Caco-2 (cell line): Measurements from ENCODE around the gene ZBTB7B. TPM values are rescaled to one million over a fixed set of nuclear protein-coding genes. Genes with fewer than 3 reads are reported as not detected.

Source experiments
- Bru-seq: library from RNA; stranded (reverse); fragments of 400-500 nt; gene quantifications from one replicate; lab custom pipeline; 2021; lab: Mats Ljungman, UMichigan
- BruChase-seq, 2 experiments: library from RNA; stranded (reverse); fragments of 400-500 nt; gene quantifications; one replicate each; lab custom pipeline; 2021; lab: Mats Ljungman, UMichigan
- BruUV-seq: library from RNA; stranded (reverse); fragments of 400-500 nt; replicated peaks from 2 replicates; lab custom pipeline; 2021; lab: Mats Ljungman, UMichigan
- CTCF ChIA-PET: fragments of 300-600 bp; sonication (Branson Sonifier 250); formaldehyde crosslinking; loops from one replicate; lab custom pipeline; 2022; ENCODE audit warnings: antibody characterized with exemption; lab: Charles Lee
- POLR2A ChIA-PET: fragments of 300-600 bp; sonication (Branson Sonifier 250); formaldehyde crosslinking; loops from one replicate; lab custom pipeline; 2022; ENCODE audit warnings: antibody characterized with exemption; lab: Charles Lee
- DNase-seq, 2 experiments: peaks; one replicate each; pipeline versions ENCODE4 v3.0.0 to v3.0.0-alpha.2; 2020 to 2022
- H3K27me3 ChIP-seq: replicated peaks from 2 replicates; pipeline ENCODE4 v1.6.0; 2011; ENCODE audit warnings: low read length; ENCODE audit not compliant: control insufficient read depth, insufficient read depth
- H3K36me3 ChIP-seq: 2 replicates; pipeline ENCODE4 v1.5.1; 2011; ENCODE audit warnings: low read length; ENCODE audit not compliant: control insufficient read depth, insufficient read depth
- H3K4me1 ChIP-seq: fragments of 250-450 bp; sonication (Bioruptor Pico); 2 replicates; pipeline ENCODE4 v1.5.1; 2020; ENCODE audit warnings: mild to moderate bottlenecking
- H3K4me3 ChIP-seq: 2 replicates; pipeline ENCODE4 v1.5.1; 2011; ENCODE audit warnings: low read depth, mild to moderate bottlenecking, control low read depth, low read length
- H3K9me3 ChIP-seq: fragments of 250-450 bp; sonication (Bioruptor Pico); 2 replicates; pipeline ENCODE4 v1.5.1; 2020; ENCODE audit warnings: mild to moderate bottlenecking, moderate library complexity
- H3K27ac Mint-ChIP-seq: one replicate; pipeline ENCODE4 v1.8.0; 2022; ENCODE audit warnings: mixed read lengths; ENCODE audit not compliant: unreplicated experiment
- H3K27me3 Mint-ChIP-seq: one replicate; pipeline ENCODE4 v1.8.0; 2022; ENCODE audit warnings: mixed read lengths; ENCODE audit not compliant: insufficient read depth, unreplicated experiment
- H3K36me3 Mint-ChIP-seq: one replicate; pipeline ENCODE4 v1.8.0; 2022; ENCODE audit warnings: mild to moderate bottlenecking, mixed read lengths; ENCODE audit not compliant: insufficient read depth, unreplicated experiment
- H3K4me1 Mint-ChIP-seq: one replicate; pipeline ENCODE4 v1.8.0; 2022; ENCODE audit warnings: low read depth, mixed read lengths; ENCODE audit not compliant: unreplicated experiment
- H3K4me3 Mint-ChIP-seq: one replicate; pipeline ENCODE4 v1.8.0; 2022; ENCODE audit warnings: mild to moderate bottlenecking, moderate library complexity, mixed read lengths; ENCODE audit not compliant: unreplicated experiment
- H3K9me3 Mint-ChIP-seq: one replicate; pipeline ENCODE4 v1.8.0; 2022; ENCODE audit warnings: mixed read lengths; ENCODE audit not compliant: unreplicated experiment
- intact Hi-C: fragments of 100-400 bp; cut with micrococcal nuclease; formaldehyde crosslinking; loops from one replicate; pipeline ENCODE4 v1.10.0; 2022; ENCODE audit not compliant: unreplicated experiment
- long read RNA-seq: library from polyadenylated mRNA; stranded (forward); transcript quantifications from one replicate; pipeline ENCODE4 v2.0.0, GENCODE V29; 2022
- total RNA-seq: library from RNA; stranded (reverse); gene quantifications from 2 replicates; pipeline ENCODE4 v1.2.3, GENCODE V29; 2022
- TF ChIP-seq, protein P1 (sequence below), 2 experiments: fragments of 200-600 bp in 1 of 2; IDR thresholded peaks; 1 replicate in 1 of 2; 2 replicates in 1 of 2; pipeline versions ENCODE4 v1.5.1 to v1.8.0; 2011 to 2022; ENCODE audit warnings: antibody characterized with exemption in 1 of 2, control low read depth in 1 of 2, inconsistent platforms in 1 of 2, low read depth in 1 of 2, low read length in 1 of 2, mild to moderate bottlenecking in 1 of 2, moderate library complexity in 1 of 2; ENCODE audit not compliant: insufficient read depth in 1 of 2, severe bottlenecking in 1 of 2, unreplicated experiment in 1 of 2

ZBTB7B gene
- total RNA-seq (42.9 and 46.8 TPM in 2 replicates), Bru-seq, nascent RNA (percentile 73 among the genes with signal in this experiment), BruChase-seq, experiment 1, labeled RNA remaining after a 2-hour chase (percentile 73 among the genes with signal in this experiment), BruChase-seq, experiment 2, labeled RNA remaining after a 6-hour chase (percentile 63 among the genes with signal in this experiment)
- long read RNA-seq, transcript ZBTB7B-207 (3 exons, 3,777 nt), result major isoform, 8 of 16 reads
- long read RNA-seq, partial matches to known transcripts, result 0 of 16 reads
- long read RNA-seq, other reads (novel, unspliced or antisense), result 6 of 16 reads

DNA sequence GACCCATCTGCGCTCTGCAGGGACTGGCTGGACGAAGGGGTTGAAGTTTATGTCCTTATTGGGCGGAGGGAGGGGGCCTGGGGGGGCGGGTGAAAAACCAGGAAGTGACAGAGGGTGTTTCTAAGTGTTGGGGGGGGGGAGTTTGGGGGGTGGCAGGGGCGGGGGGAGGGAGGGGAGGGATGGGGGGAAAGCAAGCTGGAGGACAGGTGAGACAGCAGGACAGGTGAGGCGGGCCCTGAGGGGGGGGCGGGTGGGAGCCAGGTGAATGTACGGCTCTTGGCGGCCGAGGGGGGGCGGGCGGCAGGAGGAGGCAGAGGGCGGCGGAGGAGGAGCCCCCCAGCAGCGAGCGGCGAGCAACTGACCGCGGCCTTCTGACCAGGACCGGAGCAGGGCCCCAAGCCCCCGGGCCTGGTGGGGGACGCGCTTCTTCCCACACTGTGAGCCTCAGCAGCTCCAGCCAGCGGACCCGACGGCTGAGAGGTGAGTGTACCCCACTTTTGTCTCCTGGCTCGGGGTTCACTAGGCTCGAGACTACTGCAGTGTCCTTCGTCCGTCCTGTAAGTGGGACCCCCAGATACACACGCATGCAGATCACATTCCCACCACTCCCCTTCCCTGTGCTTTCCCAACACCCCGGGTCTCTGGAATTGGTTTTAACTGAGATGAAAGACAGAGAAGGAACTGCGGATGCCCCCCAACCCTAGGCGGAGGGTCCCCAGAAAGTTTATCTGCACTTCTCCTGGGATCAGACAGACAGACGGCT, at the start of gene ZBTB7B:
Gene ZBTB7B (plus strand): TSS at position 339 of the 763 bp plus-strand sequence. CDS start 11,859 bp downstream, outside the sequence.
- no peaks in the 10 kb centered on the region for H3K9me3 Mint-ChIP-seq
- DNase-seq, result peak; percentile 72 to 80
- POLR2A ChIA-PET, result interaction anchor here (0.5 to 2.3 kb wide), 5 partner anchors 19 to 173 kb away, joined by 3 to 7 read pairs (median 5); partner anchors contain the start of gene FLAD1
- TSS peak; percentile 33 for BruUV-seq
- H3K27me3 Mint-ChIP-seq, result no peaks in the 10 kb centered on the region
- Histone ChIP-seq H3K36me3 (peaks cover 4% of the 10 kb centered on the region), H3K4me3 (peak within 1 kb of the TSS; percentile 98), H3K4me1 (peaks cover 32% of the 10 kb centered on the region), H3K9me3 (no peaks in the 10 kb centered on the region), H3K27me3 (no peaks in the 10 kb centered on the region)
- peak within 1 kb of the TSS; percentile 96 for H3K4me3 Mint-ChIP-seq
- H3K4me1 Mint-ChIP-seq, result peaks cover 30% of the 10 kb centered on the region
- intact Hi-C loops, result loop anchor here (1.0 to 5.0 kb wide), 5 partner anchors 15 to 125 kb away; partner anchors contain the start of genes EFNA1 and EFNA4
- H3K27ac Mint-ChIP-seq, result peak within 1 kb of the TSS; percentile 96
- peaks cover 47% of the 10 kb centered on the region for H3K36me3 Mint-ChIP-seq
- CTCF ChIA-PET, result interaction anchor here (0.5 to 3.2 kb wide), 10 partner anchors 10 to 82 kb away, joined by 3 to 16 read pairs (median 3); partner anchors contain the start of genes ADAM15 and EFNA3
- TF ChIP-seq, protein P1, sequence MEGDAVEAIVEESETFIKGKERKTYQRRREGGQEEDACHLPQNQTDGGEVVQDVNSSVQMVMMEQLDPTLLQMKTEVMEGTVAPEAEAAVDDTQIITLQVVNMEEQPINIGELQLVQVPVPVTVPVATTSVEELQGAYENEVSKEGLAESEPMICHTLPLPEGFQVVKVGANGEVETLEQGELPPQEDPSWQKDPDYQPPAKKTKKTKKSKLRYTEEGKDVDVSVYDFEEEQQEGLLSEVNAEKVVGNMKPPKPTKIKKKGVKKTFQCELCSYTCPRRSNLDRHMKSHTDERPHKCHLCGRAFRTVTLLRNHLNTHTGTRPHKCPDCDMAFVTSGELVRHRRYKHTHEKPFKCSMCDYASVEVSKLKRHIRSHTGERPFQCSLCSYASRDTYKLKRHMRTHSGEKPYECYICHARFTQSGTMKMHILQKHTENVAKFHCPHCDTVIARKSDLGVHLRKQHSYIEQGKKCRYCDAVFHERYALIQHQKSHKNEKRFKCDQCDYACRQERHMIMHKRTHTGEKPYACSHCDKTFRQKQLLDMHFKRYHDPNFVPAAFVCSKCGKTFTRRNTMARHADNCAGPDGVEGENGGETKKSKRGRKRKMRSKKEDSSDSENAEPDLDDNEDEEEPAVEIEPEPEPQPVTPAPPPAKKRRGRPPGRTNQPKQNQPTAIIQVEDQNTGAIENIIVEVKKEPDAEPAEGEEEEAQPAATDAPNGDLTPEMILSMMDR (IDR thresholded peaks at IDR 0.05; ENCODE audit: insufficient read depth in 1 of 2, low read depth in 1 of 2, low read length in 1 of 2, severe bottlenecking in 1 of 2, unreplicated experiment in 1 of 2), result peak; percentile 10 to 12

DNA sequence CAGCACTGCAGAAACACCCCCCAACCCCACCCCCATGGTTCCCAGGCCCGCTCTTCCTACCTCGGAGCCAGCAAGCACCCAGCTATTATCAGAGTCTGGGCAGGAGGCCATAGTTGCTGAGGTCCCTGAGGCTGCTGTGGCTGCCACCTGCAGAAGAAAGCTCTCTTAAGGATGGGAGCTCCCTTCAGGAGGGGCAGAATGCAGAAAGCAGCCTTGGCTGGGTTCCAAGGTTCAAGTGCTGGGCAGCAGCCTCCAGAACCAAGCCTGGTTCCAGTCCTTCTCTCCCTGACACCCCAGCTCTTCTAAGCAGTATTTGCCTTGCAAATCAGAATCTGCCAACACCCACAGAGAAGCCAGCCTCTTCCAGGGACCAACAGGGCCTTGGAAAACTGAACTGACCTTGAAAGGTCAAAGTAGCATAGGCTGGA, 49.0 kb upstream of the ZBTB7B start:
- Mint-ChIP-seq H3K9me3 (no peaks in the 10 kb centered on the region), H3K27me3 (no peaks in the 10 kb centered on the region), H3K36me3 (peaks cover 19% of the 10 kb centered on the region), H3K27ac (no peak overlapping the region), H3K4me1 (peaks cover 16% of the 10 kb centered on the region), H3K4me3 (no peak overlapping the region)
- no peaks in the 10 kb centered on the region for H3K9me3 ChIP-seq
- TF ChIP-seq, protein P1 (IDR thresholded peaks at IDR 0.05; ENCODE audit: insufficient read depth in 1 of 2, low read depth in 1 of 2, low read length in 1 of 2, severe bottlenecking in 1 of 2, unreplicated experiment in 1 of 2), result no peak
- intact Hi-C loops, result no loop called here
- H3K4me1 ChIP-seq, result peaks cover 10% of the 10 kb centered on the region
- CTCF ChIA-PET, result interaction anchor here (0.8 kb wide), 1 partner anchor 30 kb away, joined by 3 read pairs; the partner anchor contains the start of gene FLAD1
- H3K27me3 ChIP-seq, result no peaks in the 10 kb centered on the region
- no peaks in the 10 kb centered on the region for H3K36me3 ChIP-seq
- POLR2A ChIA-PET, result no interaction called here
- H3K4me3 ChIP-seq, result no peak overlapping the region
- no peak for DNase-seq
- BruUV-seq, result no TSS peak

DNA sequence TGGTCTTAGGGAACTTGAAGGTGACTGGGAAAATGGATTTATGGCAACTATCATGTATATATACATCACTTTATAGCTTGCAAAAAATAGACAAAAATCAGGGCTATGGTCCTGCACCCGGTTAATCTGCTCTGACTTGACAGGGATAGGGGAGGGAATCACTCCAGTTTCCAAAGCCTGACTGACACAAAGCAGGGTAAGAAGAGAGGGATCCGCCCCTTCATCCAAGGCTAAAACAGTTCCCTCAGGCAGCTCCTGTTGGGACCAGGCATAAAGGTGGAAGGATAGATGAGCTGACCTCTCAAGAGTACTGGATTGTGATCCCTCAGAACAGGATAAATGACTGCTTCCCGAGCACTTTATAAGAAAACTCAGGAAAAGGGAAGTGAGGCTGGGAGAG, 48.1 kb upstream of the ZBTB7B start:
- Histone ChIP-seq H3K36me3 (peaks cover 1% of the 10 kb centered on the region), H3K4me3 (no peak overlapping the region), H3K4me1 (peaks cover 10% of the 10 kb centered on the region), H3K27me3 (no peaks in the 10 kb centered on the region), H3K9me3 (no peaks in the 10 kb centered on the region)
- Mint-ChIP-seq H3K4me3 (no peak overlapping the region), H3K9me3 (no peaks in the 10 kb centered on the region), H3K36me3 (peaks cover 22% of the 10 kb centered on the region), H3K4me1 (peaks cover 16% of the 10 kb centered on the region), H3K27ac (no peak overlapping the region), H3K27me3 (no peaks in the 10 kb centered on the region)
- no TSS peak for BruUV-seq
- TF ChIP-seq, protein P1 (IDR thresholded peaks at IDR 0.05; ENCODE audit: insufficient read depth in 1 of 2, low read depth in 1 of 2, low read length in 1 of 2, severe bottlenecking in 1 of 2, unreplicated experiment in 1 of 2), result no peak
- ChIA-PET POLR2A (interaction anchor here (0.8 to 3.5 kb wide), 3 partner anchors 11 to 18 kb away, joined by 3 to 34 read pairs (median 19); partner anchors contain the start of gene PMVK), CTCF (no interaction called here)
- no peak for DNase-seq
- intact Hi-C loops, result no loop called here
